GM13976 (cell line): ENCODE results near the gene PAK4.

Source experiments
- DNase-seq: peaks from one replicate; pipeline ENCODE4 v3.0.0; 2012; ENCODE audit warnings: low spot score
- CTCF ChIP-seq: IDR thresholded peaks from 2 replicates; pipeline ENCODE4 v1.5.1; 2012; ENCODE audit warnings: borderline replicate concordance, mild to moderate bottlenecking; ENCODE audit not compliant: insufficient read depth; ENCODE audit errors: extremely low read depth, missing control alignments, control extremely low read depth
- in situ Hi-C: fragments of 300-500 bp; cut with MboI; formaldehyde crosslinking; loops from one replicate; pipeline ENCODE4 v1.12.0; 2022; ENCODE audit warnings: low sequenced_read_pairs, mixed read lengths, inconsistent platforms; ENCODE audit not compliant: unreplicated experiment

PAK4 gene

GRCh38 chr19:39100500-39101166 is 25.0 kb upstream of the PAK4 start:
- no peak for TF ChIP-seq CTCF
- DNase-seq, result no peak
- in situ Hi-C loops, result no loop called here

DNA sequence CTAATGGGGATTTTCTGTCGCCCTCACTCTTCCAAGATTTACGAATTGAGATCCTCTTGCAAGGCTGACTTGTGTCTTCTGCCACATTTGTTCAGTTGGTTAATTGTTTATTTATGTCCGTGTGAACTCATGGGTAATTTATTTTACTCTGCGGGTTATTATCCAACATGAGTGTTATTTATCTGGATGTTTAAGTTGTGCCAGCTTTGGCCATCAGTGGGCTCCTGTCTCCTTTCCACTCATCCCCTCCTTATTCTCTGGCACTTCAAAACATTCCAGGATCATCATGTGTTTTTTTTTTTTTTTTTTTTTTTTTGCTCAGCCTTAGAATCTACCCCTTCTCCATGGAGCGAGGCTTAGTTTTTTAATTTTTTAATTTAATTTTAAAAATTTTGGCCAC is 22.4 kb upstream of the PAK4 start:
- no peak for TF ChIP-seq CTCF
- in situ Hi-C loops, result no loop called here
- no peak for DNase-seq

GRCh38 chr19:39104186-39104596 is 21.4 kb upstream of the PAK4 start:
- no peak for DNase-seq
- in situ Hi-C loops, result no loop called here
- no peak for TF ChIP-seq CTCF

- in situ Hi-C loops, result no loop called here
- no peak for TF ChIP-seq CTCF
These were observed 19.4 kb upstream of the PAK4 start for GRCh38 chr19:39106194-39106593.

DNA sequence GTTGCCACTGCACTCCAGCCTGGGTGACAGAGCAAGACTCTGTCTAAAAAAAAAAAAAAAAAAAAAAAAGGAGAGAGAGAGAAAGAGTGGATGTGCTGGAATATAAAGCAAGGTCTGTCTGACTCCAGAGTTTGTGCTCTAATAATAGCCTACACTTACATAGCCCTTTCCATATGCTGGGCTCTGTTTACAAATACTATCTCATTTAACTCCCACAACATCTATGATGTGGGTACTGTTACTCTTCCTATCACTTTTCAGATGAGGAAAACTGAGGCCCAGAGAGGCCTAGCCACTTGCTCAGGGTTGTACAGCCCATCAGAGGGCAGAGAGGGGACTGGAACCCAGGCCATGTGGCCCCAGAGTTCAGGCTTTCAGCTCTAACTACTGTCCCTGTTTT is 15.9 kb upstream of the PAK4 start:
- in situ Hi-C loops, result no loop called here
- no peak for TF ChIP-seq CTCF
- peak; percentile 30 for DNase-seq

More at GRCh38 chr19:39106194-39106593, 19.4 kb upstream of the PAK4 start:
- no peak for DNase-seq

GRCh38 chr19:39110263-39110967 is 15.2 kb upstream of the PAK4 start:
- TF ChIP-seq CTCF, result peak; percentile 81
- in situ Hi-C loops, result no loop called here
- peak; percentile 88 for DNase-seq
